HCT116 (cell line): ENCODE data around the gene BRINP2. TPM values are rescaled to one million over a fixed set of nuclear protein-coding genes. Genes with fewer than 3 reads are reported as not detected.

Experiments used
- ATAC-seq: fragments of 200-7000 bp; cut with Tn5 transposase; 2 replicates; pipeline ENCODE4 v1.9.1; 2020; ENCODE audit warnings: mild to moderate bottlenecking, moderate library complexity
- BruUV-seq: library from RNA; stranded (reverse); fragments of 400-500 nt; replicated peaks from 2 replicates; lab custom pipeline; 2021; lab: Mats Ljungman, UMichigan
- CTCF ChIA-PET: fragments of 300-600 bp; sonication (Branson Sonifier 250); formaldehyde crosslinking; loops from one replicate; lab custom pipeline; 2021; ENCODE audit warnings: antibody characterized with exemption; lab: Charles Lee
- POLR2A ChIA-PET: fragments of 300-600, 350-600 bp; sonication (Branson Sonifier 250); formaldehyde crosslinking; loops from one replicate; lab custom pipeline; 2021; ENCODE audit warnings: antibody characterized with exemption; lab: Charles Lee
- RAD21 ChIA-PET, 2 experiments: fragments of 300-600 bp; sonication (Branson Sonifier 250); formaldehyde crosslinking; loops; one replicate each; lab custom pipeline; 2023; ENCODE audit warnings: low total read pairs in 2 of 2; ENCODE audit not compliant: uncharacterized antibody in 2 of 2, unreplicated experiment in 2 of 2, low non-redundant PET in 1 of 2; lab: Charles Lee
- DNase-seq: peaks from one replicate; pipeline ENCODE4 v3.0.0-alpha.2; 2010; ENCODE audit warnings: low read depth, low spot score
- H2AFZ ChIP-seq: fragments of 200-600 bp; shearing (Covaris generic), sonication (generic); 2 replicates; pipeline ENCODE4 v1.6.1; 2017; ENCODE audit warnings: low read depth, mixed run types, mixed read lengths, antibody characterized with exemption, low read length; ENCODE audit not compliant: poor library complexity, severe bottlenecking
- H3K27ac ChIP-seq: 2 replicates; pipeline ENCODE4 v1.5.1; 2012; ENCODE audit warnings: low read depth, low read length
- H3K27me3 ChIP-seq: fragments of 200-600 bp; sonication (generic); 2 replicates; pipeline ENCODE4 v1.6.1; 2016; ENCODE audit warnings: mixed run types, low read length, mixed read lengths; ENCODE audit not compliant: insufficient read depth
- H3K36me3 ChIP-seq, 2 experiments: fragments of 200-500 bp in 1 of 2; fragments of 200-600 bp in 1 of 2; sonication (Bioruptor generic) in 1 of 2; sonication (generic) in 1 of 2; 2 replicates each; pipeline versions ENCODE4 v1.5.1 to v1.6.1; 2014 to 2016; ENCODE audit warnings: low read length in 2 of 2, inconsistent platforms in 1 of 2, mixed read lengths in 1 of 2, mixed run types in 1 of 2; ENCODE audit not compliant: insufficient read depth in 2 of 2, control insufficient read depth in 1 of 2
- H3K4me1 ChIP-seq, 2 experiments: fragments of 200-600 bp in 1 of 2; sonication (generic) in 1 of 2; 2 replicates each; pipeline versions ENCODE4 v1.5.1 to v1.6.1; 2012 to 2017; ENCODE audit warnings: low read length in 2 of 2, inconsistent platforms in 1 of 2, mild to moderate bottlenecking in 1 of 2, mixed read lengths in 1 of 2, mixed run types in 1 of 2, moderate library complexity in 1 of 2; ENCODE audit not compliant: insufficient read depth in 2 of 2, control insufficient read depth in 1 of 2
- H3K4me2 ChIP-seq: fragments of 200-600 bp; sonication (generic); 2 replicates; pipeline ENCODE4 v1.6.1; 2017; ENCODE audit warnings: mixed run types, low read length, mixed read lengths
- H3K4me3 ChIP-seq, 2 experiments: fragments of 200-600 bp in 1 of 2; sonication (generic) in 1 of 2; replicated peaks in 1 of 2; 2 replicates each; pipeline ENCODE4 v1.5.1; 2011 to 2016; ENCODE audit warnings: low read length in 2 of 2, control low read depth in 1 of 2, low read depth in 1 of 2, mild to moderate bottlenecking in 1 of 2, mixed read lengths in 1 of 2, mixed run types in 1 of 2
- H3K79me2 ChIP-seq: fragments of 200-600 bp; sonication (generic); 2 replicates; pipeline ENCODE4 v1.6.1; 2017; ENCODE audit warnings: mild to moderate bottlenecking, mixed run types, low read length, moderate library complexity, mixed read lengths; ENCODE audit not compliant: insufficient read depth
- H3K9ac ChIP-seq: fragments of 200-600 bp; sonication (generic); 2 replicates; pipeline ENCODE4 v1.6.1; 2016; ENCODE audit warnings: low read length, mixed read lengths
- H3K9me2 ChIP-seq: fragments of 200-600 bp; sonication (generic), shearing (Covaris generic); 2 replicates; pipeline ENCODE4 v1.6.1; 2017; ENCODE audit warnings: mixed run types, mild to moderate bottlenecking, moderate library complexity; ENCODE audit not compliant: insufficient read depth
- H3K9me3 ChIP-seq, 2 experiments: fragments of 200-500 bp in 1 of 2; fragments of 200-600 bp in 1 of 2; sonication (Bioruptor generic) in 1 of 2; sonication (generic) in 1 of 2; 2 replicates each; pipeline ENCODE4 v1.6.1; 2014 to 2017; ENCODE audit warnings: low read length in 2 of 2, mixed read lengths in 2 of 2, inconsistent platforms in 1 of 2, low read depth in 1 of 2, mild to moderate bottlenecking in 1 of 2, mixed run types in 1 of 2, moderate library complexity in 1 of 2; ENCODE audit not compliant: control insufficient read depth in 1 of 2, insufficient read depth in 1 of 2
- H4K20me1 ChIP-seq: fragments of 200-600 bp; sonication (generic), shearing (Covaris generic); 2 replicates; pipeline ENCODE4 v1.6.1; 2017; ENCODE audit warnings: mixed run types, mild to moderate bottlenecking, moderate library complexity; ENCODE audit not compliant: insufficient read depth
- CTCF ChIP-seq, 3 experiments: fragments of 200-600 bp in 1 of 3; sonication (generic) in 1 of 3; IDR thresholded peaks in 2 of 3; conservative IDR thresholded peaks in 1 of 3; 2 replicates each; pipeline ENCODE4 v1.5.1; 2012 to 2017; ENCODE audit warnings: low read depth in 2 of 3, low read length in 2 of 3, antibody characterized with exemption in 1 of 3, borderline replicate concordance in 1 of 3, control low read depth in 1 of 3, mild to moderate bottlenecking in 1 of 3, mixed read lengths in 1 of 3, mixed run types in 1 of 3, moderate library complexity in 1 of 3; ENCODE audit not compliant: insufficient read depth in 1 of 3
- EGR1 ChIP-seq: IDR thresholded peaks from 2 replicates; pipeline ENCODE4 v1.6.1; 2012; ENCODE audit warnings: low read depth
- EZH2 ChIP-seq: fragments of 200-600 bp; sonication (generic); IDR thresholded peaks from 2 replicates; pipeline ENCODE4 v1.6.1; 2017; ENCODE audit warnings: antibody characterized with exemption, mixed run types
- JUND ChIP-seq: IDR thresholded peaks from 2 replicates; pipeline ENCODE4 v1.6.1; 2012
- SP1 ChIP-seq: IDR thresholded peaks from 2 replicates; pipeline ENCODE4 v1.6.1; 2012; ENCODE audit warnings: low read depth
- SRF ChIP-seq: IDR thresholded peaks from 2 replicates; pipeline ENCODE4 v1.6.1; 2012; ENCODE audit warnings: low read depth
- TCF7L2 ChIP-seq: IDR thresholded peaks from 2 replicates; pipeline ENCODE4 v1.7.0; 2011; ENCODE audit warnings: borderline replicate concordance, inconsistent platforms; ENCODE audit not compliant: insufficient read depth, insufficient read length; ENCODE audit errors: extremely low read depth
- YY1 ChIP-seq: IDR thresholded peaks from 2 replicates; pipeline ENCODE4 v1.6.1; 2011; ENCODE audit warnings: low read length, low read depth, moderate library complexity, mild to moderate bottlenecking; ENCODE audit not compliant: insufficient replicate concordance; ENCODE audit errors: extremely low read depth
- ZFX ChIP-seq: fragments of 450-650 bp; IDR thresholded peaks from 2 replicates; pipeline ENCODE4 v1.6.1; 2017
- intact Hi-C: fragments of 100-400 bp; cut with micrococcal nuclease; formaldehyde crosslinking; loops from 2 replicates; pipeline ENCODE4 v1.10.0; 2022
- total RNA-seq: library from RNA; stranded (reverse); gene quantifications from one replicate; pipeline ENCODE4 v1.2.1, GENCODE V29; 2021; ENCODE audit not compliant: unreplicated experiment

BRINP2 gene
- total RNA-seq, 1 experiment from 2014 or later, result not detected

GRCh38 chr1:177190308-177190970 lies 19.7 kb downstream of the BRINP2 start:
- TF ChIP-seq EZH2 (no peak), TCF7L2 (no peak)
- Histone ChIP-seq H3K4me1 (no peaks in the 10 kb centered on the region), H3K9ac (no peak overlapping the region), H3K27me3 (peaks cover 18% of the 10 kb centered on the region; the same call in 1 of the 2 replicates), H3K4me3 (no peak overlapping the region), H3K36me3 (no peaks in the 10 kb centered on the region), H2AFZ (no peak overlapping the region), H4K20me1 (no peaks in the 10 kb centered on the region), H3K4me2 (no peak overlapping the region), H3K9me2 (no peaks in the 10 kb centered on the region), H3K9me3 (no peaks in the 10 kb centered on the region), H3K27ac (no peak overlapping the region), H3K79me2 (no peaks in the 10 kb centered on the region)
- BruUV-seq, result no TSS peak
- ChIA-PET POLR2A (no interaction called here), CTCF (no interaction called here), RAD21 (no interaction called here)
- DNase-seq, result no peak
- intact Hi-C loops, result no loop called here
- no peak for ATAC-seq

GRCh38 chr1:177198243-177198642 lies 27.5 kb downstream of the BRINP2 start:
- 0 out of 2 replicates have a peak, but pooled peaks cover 4% of the 10 kb centered on the region for H3K27me3 ChIP-seq
- CTCF ChIA-PET, result no interaction called here
- no peak for ATAC-seq

More at GRCh38 chr1:177198243-177198642, 27.5 kb downstream of the BRINP2 start:
- Histone ChIP-seq H3K9me3 (no peaks in the 10 kb centered on the region), H3K4me2 (no peak overlapping the region), H3K9ac (no peak overlapping the region), H4K20me1 (no peaks in the 10 kb centered on the region), H3K9me2 (no peaks in the 10 kb centered on the region), H3K36me3 (no peaks in the 10 kb centered on the region), H3K27ac (no peak overlapping the region), H2AFZ (no peak overlapping the region), H3K4me3 (no peak overlapping the region), H3K4me1 (no peaks in the 10 kb centered on the region), H3K79me2 (no peaks in the 10 kb centered on the region)
- no peak for DNase-seq
- intact Hi-C loops, result no loop called here
- POLR2A ChIA-PET, result no interaction called here
- RAD21 ChIA-PET, result no interaction called here
- TF ChIP-seq SP1 (no peak), JUND (no peak), CTCF (IDR thresholded peaks at IDR 0.05 in 2 of 3, conservative IDR thresholded peaks at IDR 0.05 in 1 of 3; ENCODE audit: borderline replicate concordance in 1 of 3, insufficient read depth in 1 of 3, low read depth in 2 of 3, low read length in 2 of 3) (no peak), SRF (no peak), YY1 (no peak), EGR1 (no peak), ZFX (no peak)
- BruUV-seq, result no TSS peak
